Measurements from ENCODE around the gene BANP. TPM values are rescaled to one million over a fixed set of nuclear protein-coding genes. Genes with fewer than 3 reads are reported as not detected.
"Not testable (repeated sequence)": the region's sequence is repeated elsewhere in the genome, so short reads cannot be mapped to it uniquely, and the experiment has no call there.

Gene BANP
- polyA plus RNA-seq, 4 donors = 10.5 to 15.7 (median 11.6) TPM

DNA sequence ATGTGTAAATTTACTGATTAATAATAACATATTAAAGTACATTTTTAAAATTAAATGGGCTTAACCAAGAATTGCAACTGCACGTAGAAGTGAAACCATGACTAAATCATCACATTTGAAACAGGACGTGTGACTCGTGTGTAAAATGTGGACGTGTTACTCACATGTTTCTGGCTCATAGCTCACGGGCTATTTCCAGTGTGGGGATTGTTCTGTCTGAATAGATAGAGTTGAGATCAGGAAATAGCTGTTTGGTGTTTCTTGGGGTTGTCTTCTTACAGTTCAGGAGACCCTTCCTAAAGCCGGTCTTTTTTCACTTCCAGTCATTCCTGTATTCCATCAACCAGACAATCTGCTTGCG, 32.5 kb downstream of the BANP start:
- 72 to 88% (median 75%) methylated on average over 7 of the region's 7 CpGs for WGBS, 3 donors
- not testable (repeated sequence) for FAIRE-seq; H3K4me1 ChIP-seq (ENCODE audit: control insufficient read depth in 3 of 3, insufficient read depth in 2 of 3, low read depth in 1 of 3, low read length in 2 of 3); H3K9me3 ChIP-seq (ENCODE audit: control insufficient read depth in 2 of 2, insufficient read depth in 1 of 2, low read depth in 1 of 2, low read length in 1 of 2); H3K4me3 ChIP-seq (ENCODE audit: low read depth in 1 of 3, low read length in 3 of 3); H3K27ac ChIP-seq (ENCODE audit: low read depth in 1 of 3, low read length in 2 of 3); DNase-seq; H3K27me3 ChIP-seq (ENCODE audit: control insufficient read depth in 3 of 3, insufficient read depth in 3 of 3, low read length in 3 of 3)
- peaks cover 0 to 43% (median 3%) of the 10 kb centered on the region in 3 donors for H3K36me3 ChIP-seq (ENCODE audit: control insufficient read depth in 3 of 3, insufficient read depth in 2 of 3, low read depth in 1 of 3, low read length in 3 of 3)

DNA sequence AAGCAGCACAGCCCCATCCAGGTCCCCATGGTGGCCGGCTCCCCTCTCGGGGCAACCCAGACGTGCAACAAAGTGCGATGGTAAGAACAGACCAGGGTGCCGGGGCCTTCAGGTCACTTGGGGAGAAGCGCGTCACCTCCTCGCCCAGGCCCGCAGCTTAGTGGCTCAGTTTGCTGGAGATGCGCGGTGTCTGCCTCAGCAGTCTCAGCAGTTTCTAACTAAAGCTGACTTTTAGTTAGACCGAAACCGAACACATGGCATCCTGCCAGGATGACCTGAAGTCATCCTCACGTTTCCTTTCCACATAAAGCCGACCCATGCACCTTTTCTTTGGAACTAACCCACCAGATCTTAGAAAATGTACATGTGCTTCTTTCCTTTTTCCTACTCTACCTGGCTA, 32.9 kb downstream of the BANP start:
- peaks cover 0 to 41% (median 3%) of the 10 kb centered on the region in 3 donors for H3K36me3 ChIP-seq (ENCODE audit: control insufficient read depth in 3 of 3, insufficient read depth in 2 of 3, low read depth in 1 of 3, low read length in 3 of 3)
- not testable (repeated sequence) for H3K4me1 ChIP-seq (ENCODE audit: control insufficient read depth in 3 of 3, insufficient read depth in 2 of 3, low read depth in 1 of 3, low read length in 2 of 3); H3K27ac ChIP-seq (ENCODE audit: low read depth in 1 of 3, low read length in 2 of 3); DNase-seq; FAIRE-seq; H3K27me3 ChIP-seq (ENCODE audit: control insufficient read depth in 3 of 3, insufficient read depth in 3 of 3, low read length in 3 of 3); H3K4me3 ChIP-seq (ENCODE audit: low read depth in 1 of 3, low read length in 3 of 3); H3K9me3 ChIP-seq (ENCODE audit: control insufficient read depth in 2 of 2, insufficient read depth in 1 of 2, low read depth in 1 of 2, low read length in 1 of 2)
- 93 to 95% (median 94%) methylated on average over 14 to 15 of the region's 15 CpGs for WGBS, 3 donors

GRCh38 chr16:87984632-87985267, 33.5 kb downstream of the BANP start:
- Histone ChIP-seq H3K27me3 (ENCODE audit: control insufficient read depth in 3 of 3, insufficient read depth in 3 of 3, low read length in 3 of 3) (no peaks in the 10 kb centered on the region), H3K27ac (ENCODE audit: low read depth in 1 of 3, low read length in 2 of 3) (no peak overlapping the region), H3K36me3 (ENCODE audit: control insufficient read depth in 3 of 3, insufficient read depth in 2 of 3, low read depth in 1 of 3, low read length in 3 of 3) (peaks cover 0 to 38% (median 3%) of the 10 kb centered on the region in 3 donors), H3K4me1 (ENCODE audit: control insufficient read depth in 3 of 3, insufficient read depth in 2 of 3, low read depth in 1 of 3, low read length in 2 of 3) (no peaks in the 10 kb centered on the region), H3K4me3 (ENCODE audit: low read depth in 1 of 3, low read length in 3 of 3) (no peak overlapping the region), H3K9me3 (ENCODE audit: control insufficient read depth in 2 of 2, insufficient read depth in 1 of 2, low read depth in 1 of 2, low read length in 1 of 2) (no peaks in the 10 kb centered on the region)
- DNase-seq = no peak
- FAIRE-seq = no peak
- WGBS, 3 donors = 95 to 97% (median 96%) methylated on average over 26 to 28 of the region's 28 CpGs

GRCh38 chr16:87985493-87985892, 34.3 kb downstream of the BANP start:
- H3K27ac ChIP-seq (ENCODE audit: low read depth in 1 of 3, low read length in 2 of 3); H3K9me3 ChIP-seq (ENCODE audit: control insufficient read depth in 2 of 2, insufficient read depth in 1 of 2, low read depth in 1 of 2, low read length in 1 of 2); H3K27me3 ChIP-seq (ENCODE audit: control insufficient read depth in 3 of 3, insufficient read depth in 3 of 3, low read length in 3 of 3); FAIRE-seq; H3K4me3 ChIP-seq (ENCODE audit: low read depth in 1 of 3, low read length in 3 of 3); DNase-seq; H3K4me1 ChIP-seq (ENCODE audit: control insufficient read depth in 3 of 3, insufficient read depth in 2 of 3, low read depth in 1 of 3, low read length in 2 of 3): not testable (repeated sequence)
- 92 to 96% (median 93%) methylated on average over 5 of the region's 5 CpGs for WGBS, 3 donors
- peaks cover 0 to 38% (median 3%) of the 10 kb centered on the region in 3 donors for H3K36me3 ChIP-seq (ENCODE audit: control insufficient read depth in 3 of 3, insufficient read depth in 2 of 3, low read depth in 1 of 3, low read length in 3 of 3)

DNA sequence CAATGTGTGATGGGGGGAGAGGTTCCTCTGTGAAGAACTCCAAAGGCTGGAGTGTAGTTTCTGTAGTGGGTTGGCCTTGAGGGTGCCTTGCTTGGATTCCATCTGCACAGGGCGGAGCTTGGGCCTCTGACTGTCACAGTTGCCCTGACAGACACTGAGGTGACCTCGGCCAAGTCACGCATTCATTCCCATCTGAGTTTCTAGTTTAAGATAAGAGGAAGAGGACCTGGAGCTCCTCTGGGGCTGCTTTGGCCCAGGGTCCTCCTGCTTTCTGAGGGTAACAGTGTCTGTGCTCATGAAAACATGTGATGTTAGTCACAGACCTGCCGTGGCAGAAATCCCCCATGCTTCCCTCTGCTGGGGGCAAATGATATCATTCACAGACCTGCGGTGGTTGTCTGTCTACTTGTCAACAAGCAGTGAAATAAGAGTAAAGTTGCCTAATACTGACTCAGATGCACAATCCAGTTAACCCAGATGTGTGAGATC, 35.2 kb downstream of the BANP start:
- not testable (repeated sequence) for H3K9me3 ChIP-seq (ENCODE audit: control insufficient read depth in 2 of 2, insufficient read depth in 1 of 2, low read depth in 1 of 2, low read length in 1 of 2); H3K4me3 ChIP-seq (ENCODE audit: low read depth in 1 of 3, low read length in 3 of 3); H3K4me1 ChIP-seq (ENCODE audit: control insufficient read depth in 3 of 3, insufficient read depth in 2 of 3, low read depth in 1 of 3, low read length in 2 of 3); FAIRE-seq; H3K27ac ChIP-seq (ENCODE audit: low read depth in 1 of 3, low read length in 2 of 3); H3K27me3 ChIP-seq (ENCODE audit: control insufficient read depth in 3 of 3, insufficient read depth in 3 of 3, low read length in 3 of 3); DNase-seq
- peaks cover 0 to 38% (median 3%) of the 10 kb centered on the region in 3 donors for H3K36me3 ChIP-seq (ENCODE audit: control insufficient read depth in 3 of 3, insufficient read depth in 2 of 3, low read depth in 1 of 3, low read length in 3 of 3)
- WGBS, 3 donors = 74 to 87% (median 83%) methylated on average over 5 of the region's 5 CpGs

- H3K4me3 ChIP-seq (ENCODE audit: low read depth in 1 of 3, low read length in 3 of 3); DNase-seq; H3K27ac ChIP-seq (ENCODE audit: low read depth in 1 of 3, low read length in 2 of 3); FAIRE-seq; H3K27me3 ChIP-seq (ENCODE audit: control insufficient read depth in 3 of 3, insufficient read depth in 3 of 3, low read length in 3 of 3); H3K9me3 ChIP-seq (ENCODE audit: control insufficient read depth in 2 of 2, insufficient read depth in 1 of 2, low read depth in 1 of 2, low read length in 1 of 2); H3K4me1 ChIP-seq (ENCODE audit: control insufficient read depth in 3 of 3, insufficient read depth in 2 of 3, low read depth in 1 of 3, low read length in 2 of 3): not testable (repeated sequence)
- 92 to 96% (median 92%) methylated on average over 9 of the region's 9 CpGs for WGBS, 3 donors
- H3K36me3 ChIP-seq (ENCODE audit: control insufficient read depth in 3 of 3, insufficient read depth in 2 of 3, low read depth in 1 of 3, low read length in 3 of 3) = peaks cover 0 to 30% (median 2%) of the 10 kb centered on the region in 3 donors
Measured at GRCh38 chr16:87988596-87988995, 37.4 kb downstream of the BANP start.

- not testable (repeated sequence) for H3K4me3 ChIP-seq (ENCODE audit: low read depth in 1 of 3, low read length in 3 of 3); H3K27ac ChIP-seq (ENCODE audit: low read depth in 1 of 3, low read length in 2 of 3); H3K4me1 ChIP-seq (ENCODE audit: control insufficient read depth in 3 of 3, insufficient read depth in 2 of 3, low read depth in 1 of 3, low read length in 2 of 3); H3K27me3 ChIP-seq (ENCODE audit: control insufficient read depth in 3 of 3, insufficient read depth in 3 of 3, low read length in 3 of 3); FAIRE-seq; H3K9me3 ChIP-seq (ENCODE audit: control insufficient read depth in 2 of 2, insufficient read depth in 1 of 2, low read depth in 1 of 2, low read length in 1 of 2); DNase-seq
- WGBS, 3 donors = 89 to 91% (median 91%) methylated on average over 4 of the region's 4 CpGs
- H3K36me3 ChIP-seq (ENCODE audit: control insufficient read depth in 3 of 3, insufficient read depth in 2 of 3, low read depth in 1 of 3, low read length in 3 of 3) = peaks cover 0 to 34% (median 2%) of the 10 kb centered on the region in 3 donors
Measured at GRCh38 chr16:87990254-87990653, 39.0 kb downstream of the BANP start.

- not testable (repeated sequence) for H3K27me3 ChIP-seq (ENCODE audit: control insufficient read depth in 3 of 3, insufficient read depth in 3 of 3, low read length in 3 of 3); H3K4me1 ChIP-seq (ENCODE audit: control insufficient read depth in 3 of 3, insufficient read depth in 2 of 3, low read depth in 1 of 3, low read length in 2 of 3); H3K4me3 ChIP-seq (ENCODE audit: low read depth in 1 of 3, low read length in 3 of 3); H3K9me3 ChIP-seq (ENCODE audit: control insufficient read depth in 2 of 2, insufficient read depth in 1 of 2, low read depth in 1 of 2, low read length in 1 of 2); FAIRE-seq; DNase-seq; H3K27ac ChIP-seq (ENCODE audit: low read depth in 1 of 3, low read length in 2 of 3)
- peaks cover 0 to 34% (median 2%) of the 10 kb centered on the region in 3 donors for H3K36me3 ChIP-seq (ENCODE audit: control insufficient read depth in 3 of 3, insufficient read depth in 2 of 3, low read depth in 1 of 3, low read length in 3 of 3)
- WGBS, 3 donors = 98 to 100% (median 99%) methylated on average over 6 to 7 of the region's 7 CpGs
Measured at GRCh38 chr16:87992142-87992541, 40.9 kb downstream of the BANP start.

GRCh38 chr16:87993901-87994300, 42.7 kb downstream of the BANP start:
- Histone ChIP-seq H3K4me3 (ENCODE audit: low read depth in 1 of 3, low read length in 3 of 3) (no peak overlapping the region), H3K27ac (ENCODE audit: low read depth in 1 of 3, low read length in 2 of 3) (no peak overlapping the region), H3K4me1 (ENCODE audit: control insufficient read depth in 3 of 3, insufficient read depth in 2 of 3, low read depth in 1 of 3, low read length in 2 of 3) (no peaks in the 10 kb centered on the region), H3K27me3 (ENCODE audit: control insufficient read depth in 3 of 3, insufficient read depth in 3 of 3, low read length in 3 of 3) (no peaks in the 10 kb centered on the region), H3K36me3 (ENCODE audit: control insufficient read depth in 3 of 3, insufficient read depth in 2 of 3, low read depth in 1 of 3, low read length in 3 of 3) (peaks cover 0 to 31% (median under 1%) of the 10 kb centered on the region in 3 donors), H3K9me3 (ENCODE audit: control insufficient read depth in 2 of 2, insufficient read depth in 1 of 2, low read depth in 1 of 2, low read length in 1 of 2) (no peaks in the 10 kb centered on the region)
- WGBS, 3 donors = 97 to 99% (median 97%) methylated on average over 17 of the region's 17 CpGs
- no peak for DNase-seq
- no peak for FAIRE-seq
